Coronary artery (tissue), 2 donors: Measurements from ENCODE around the gene FAM50B.

Source experiments
- DNase-seq: peaks from one replicate; pipeline ENCODE4 v3.0.0-alpha.2; 2017; ENCODE audit warnings: low spot score
- H3K27ac ChIP-seq, 2 donors: fragments of 200-600 bp; sonication (generic); one replicate each; pipeline ENCODE4 v1.5.1; 2016 to 2019
- H3K4me3 ChIP-seq: fragments of 200-600 bp; sonication (generic); 2 replicates; pipeline ENCODE4 v1.5.1; 2016; ENCODE audit warnings: mild to moderate bottlenecking, moderate library complexity
- CTCF ChIP-seq: fragments of 200-600 bp; sonication (generic); IDR thresholded peaks from one replicate; pipeline ENCODE4 v1.5.1; 2019; ENCODE audit warnings: antibody characterized with exemption

Gene FAM50B

DNA sequence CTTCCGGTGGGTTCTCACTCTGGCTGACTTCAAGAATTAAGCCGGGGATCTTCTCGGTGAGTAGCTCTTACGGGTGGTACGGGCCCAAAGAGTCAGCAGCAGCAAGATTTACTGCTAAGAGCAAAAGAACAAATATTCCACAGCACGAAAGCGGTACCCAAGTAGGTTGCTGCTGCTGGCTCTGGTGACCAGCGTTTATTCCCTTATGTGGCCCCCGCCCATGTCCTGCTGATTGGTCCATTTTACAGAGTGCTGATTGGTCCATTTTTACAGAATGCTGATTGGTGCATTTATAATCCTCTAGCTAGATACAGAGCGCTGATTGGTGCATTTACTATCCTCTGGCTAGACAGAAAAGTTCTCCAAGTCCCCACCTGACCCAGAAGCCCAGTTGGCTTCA is 44.3 kb downstream of the FAM50B start:
- TF ChIP-seq CTCF: no peak
- DNase-seq: no peak
- no peak overlapping the region for H3K27ac ChIP-seq
- H3K4me3 ChIP-seq: no peak overlapping the region

- no peak overlapping the region for H3K27ac ChIP-seq
- no peak for TF ChIP-seq CTCF
- DNase-seq: no peak
- H3K4me3 ChIP-seq: no peak overlapping the region
Measured at GRCh38 chr6:3893917-3894316, 44.7 kb downstream of the FAM50B start.

DNA sequence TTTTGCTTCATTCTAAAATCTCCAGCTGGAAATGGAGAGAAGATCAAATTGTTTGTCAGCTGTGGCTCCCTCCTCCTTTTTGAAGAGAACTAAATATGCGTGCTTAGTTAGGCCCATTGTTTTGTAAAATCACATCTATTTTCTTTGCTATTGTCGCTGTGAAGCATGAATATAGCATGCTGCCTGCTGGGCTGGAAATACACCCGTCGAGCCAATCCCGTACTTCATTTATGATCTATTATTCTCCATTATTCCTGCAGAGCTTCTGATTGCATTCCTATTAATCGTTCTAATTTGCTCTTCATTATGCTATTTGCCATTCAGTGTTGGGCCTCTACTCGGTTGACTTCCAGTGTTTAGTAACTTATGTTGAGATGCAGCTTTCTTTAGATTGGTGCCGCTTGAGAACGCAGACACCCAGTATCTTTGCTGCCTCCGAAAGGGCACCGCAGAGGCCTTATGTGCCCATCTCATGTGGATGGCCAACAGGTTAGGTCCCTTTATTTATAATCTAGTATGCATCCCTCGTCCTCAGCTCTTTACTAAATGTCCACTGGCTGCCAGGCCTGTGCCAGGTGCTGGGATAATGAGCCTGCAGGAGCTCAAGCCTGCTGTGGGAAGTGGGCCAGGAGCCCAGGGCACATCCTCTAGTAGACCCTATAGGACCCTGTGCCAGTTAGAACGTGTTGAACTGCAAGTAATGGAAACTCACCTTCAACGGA is 45.6 kb downstream of the FAM50B start:
- TF ChIP-seq CTCF: no peak
- Histone ChIP-seq H3K4me3 (no peak overlapping the region), H3K27ac (no peak overlapping the region)
- no peak for DNase-seq

DNA sequence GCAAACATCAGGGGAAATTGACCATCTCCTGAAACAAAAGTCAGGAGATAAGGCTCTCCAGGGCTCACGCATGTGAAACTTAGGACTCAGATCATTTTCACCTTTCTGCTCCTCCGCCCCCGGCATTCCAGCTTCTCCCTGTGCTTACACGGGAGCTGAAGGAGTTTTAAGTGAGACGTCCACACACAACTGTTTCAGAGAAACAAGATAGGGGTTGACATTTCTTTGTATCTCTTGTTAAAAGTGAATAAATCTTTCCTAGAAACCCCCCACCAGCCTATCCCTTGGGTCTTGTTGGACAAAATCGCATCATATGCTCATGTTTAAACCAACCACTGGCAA is 46.1 kb downstream of the FAM50B start:
- Histone ChIP-seq H3K27ac (no peak overlapping the region), H3K4me3 (no peak overlapping the region)
- no peak for TF ChIP-seq CTCF
- no peak for DNase-seq

GRCh38 chr6:3895805-3896204 is 46.6 kb downstream of the FAM50B start:
- no peak for DNase-seq
- Histone ChIP-seq H3K4me3 (no peak overlapping the region), H3K27ac (no peak overlapping the region)
- TF ChIP-seq CTCF: no peak

DNA sequence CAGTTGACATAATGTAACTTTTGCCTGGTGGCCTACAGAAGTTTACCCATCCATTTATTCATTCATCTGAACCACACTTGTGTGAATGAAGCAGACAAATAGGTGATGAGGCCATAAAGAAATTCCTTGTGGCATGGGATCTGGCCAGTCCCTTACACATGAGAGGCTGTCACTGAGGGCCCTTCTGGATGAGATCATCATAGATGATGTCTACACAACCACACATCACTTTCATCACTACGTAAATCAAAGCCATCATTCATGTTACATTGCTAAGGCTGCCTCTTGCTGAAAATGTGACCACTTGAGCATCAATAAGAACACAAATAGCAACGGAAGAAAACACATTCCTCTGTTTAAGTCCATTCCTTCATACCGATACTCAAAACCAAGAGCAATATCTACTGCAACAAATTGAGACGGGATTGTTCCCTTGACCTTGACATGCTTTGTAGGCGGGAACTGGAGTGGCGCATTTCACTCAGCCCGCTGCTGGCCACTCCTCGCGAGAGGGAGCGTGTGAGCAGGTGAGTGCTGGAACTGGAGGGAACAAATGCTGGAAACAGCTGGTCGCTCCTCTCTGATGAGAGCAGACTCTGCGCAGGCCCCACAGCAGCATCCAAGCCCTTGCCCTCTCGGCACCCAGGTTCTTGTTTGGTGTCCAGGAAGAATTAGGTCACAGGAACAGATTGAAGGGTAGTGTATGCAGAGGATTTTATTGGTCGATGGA is 49.3 kb downstream of the FAM50B start:
- no peak for DNase-seq
- TF ChIP-seq CTCF: no peak
- Histone ChIP-seq H3K4me3 (no peak overlapping the region), H3K27ac (no peak overlapping the region)

- H3K4me3 ChIP-seq: no peak overlapping the region
- no peak for TF ChIP-seq CTCF
- DNase-seq: no peak
- no peak overlapping the region for H3K27ac ChIP-seq
Measured at GRCh38 chr6:3899061-3899460, 49.9 kb downstream of the FAM50B start.
